Neural cell (in vitro differentiated cells): Measurements from ENCODE around the gene BCL2. TPM values are rescaled to one million over a fixed set of nuclear protein-coding genes. Genes with fewer than 3 reads are reported as not detected.

ENCODE experiments used
- H2AFZ ChIP-seq: fragments of 200-600, 300-800 bp; sonication (generic), shearing (Covaris generic); 2 replicates; pipeline ENCODE4 v1.6.0; 2014; ENCODE audit warnings: low read depth, mild to moderate bottlenecking, antibody characterized with exemption, low read length, moderate library complexity
- H3F3A ChIP-seq: fragments of 200-600 bp; shearing (Covaris generic); 2 replicates; pipeline ENCODE4 v1.6.1; 2016; ENCODE audit warnings: mild to moderate bottlenecking, moderate library complexity, mixed read lengths, antibody characterized with exemption, low read length; ENCODE audit not compliant: insufficient read depth, poor library complexity, severe bottlenecking
- H3K27ac ChIP-seq: fragments of 200-600, 300-800 bp; sonication (generic), shearing (Covaris generic); 2 replicates; pipeline ENCODE4 v1.5.1; 2014; ENCODE audit warnings: mild to moderate bottlenecking, low read length, moderate library complexity
- H3K27me3 ChIP-seq: fragments of 300-800, 200-600 bp; sonication (generic), shearing (Covaris generic); 2 replicates; pipeline ENCODE4 v1.6.0; 2014; ENCODE audit warnings: mild to moderate bottlenecking, low read depth, low read length, moderate library complexity; ENCODE audit not compliant: insufficient read depth
- H3K36me3 ChIP-seq: fragments of 300-800, 200-600 bp; sonication (generic), shearing (Covaris generic); 2 replicates; pipeline ENCODE4 v1.5.1; 2014; ENCODE audit warnings: mild to moderate bottlenecking, antibody characterized with exemption, low read length, moderate library complexity; ENCODE audit not compliant: insufficient read depth
- H3K4me2 ChIP-seq: fragments of 300-800, 200-600 bp; sonication (generic), shearing (Covaris generic); 2 replicates; pipeline ENCODE4 v1.6.0; 2014; ENCODE audit warnings: mild to moderate bottlenecking, low read length
- H3K4me3 ChIP-seq: fragments of 300-800, 200-600 bp; sonication (generic), shearing (Covaris generic); 2 replicates; pipeline ENCODE4 v1.5.1; 2014; ENCODE audit warnings: mild to moderate bottlenecking, low read length, moderate library complexity
- H3K79me2 ChIP-seq: fragments of 200-600 bp; shearing (Covaris generic); replicated peaks from 2 replicates; pipeline ENCODE4 v1.6.0; 2014; ENCODE audit warnings: mild to moderate bottlenecking, low read length, moderate library complexity; ENCODE audit not compliant: insufficient read depth
- H3K9ac ChIP-seq: fragments of 300-800, 200-600 bp; sonication (generic), shearing (Covaris generic); 2 replicates; pipeline ENCODE4 v1.6.1; 2016; ENCODE audit warnings: mild to moderate bottlenecking, low read length, mixed read lengths
- H3K9me2 ChIP-seq: fragments of 200-600 bp; shearing (Covaris generic); 2 replicates; pipeline ENCODE4 v1.6.1; 2016; ENCODE audit warnings: mild to moderate bottlenecking, low read length, mixed read lengths; ENCODE audit not compliant: insufficient read depth
- H3K9me3 ChIP-seq: fragments of 200-600, 300-800 bp; sonication (generic), shearing (Covaris generic); 2 replicates; pipeline ENCODE4 v1.6.1; 2016; ENCODE audit warnings: mild to moderate bottlenecking, mixed run types, low read length, moderate library complexity, mixed read lengths
- H4K20me1 ChIP-seq: fragments of 200-600 bp; shearing (Covaris generic); 2 replicates; pipeline ENCODE4 v1.6.1; 2016; ENCODE audit warnings: mild to moderate bottlenecking, mixed run types; ENCODE audit not compliant: insufficient read depth
- CTCF ChIP-seq: fragments of 450-650 bp; IDR thresholded peaks from 2 replicates; pipeline ENCODE4 v1.5.1; 2014; ENCODE audit warnings: antibody characterized with exemption, mild to moderate bottlenecking, moderate library complexity; ENCODE audit not compliant: poor library complexity, severe bottlenecking
- EP300 ChIP-seq: fragments of 450-650 bp; conservative IDR thresholded peaks from 2 replicates; pipeline ENCODE4 v1.6.1; 2014; ENCODE audit warnings: antibody characterized with exemption, mild to moderate bottlenecking, moderate library complexity; ENCODE audit not compliant: poor library complexity, severe bottlenecking
- EZH2 ChIP-seq: fragments of 200-600, 300-800 bp; shearing (Covaris generic), sonication (generic); IDR thresholded peaks from 2 replicates; pipeline ENCODE4 v1.6.1; 2014; ENCODE audit warnings: antibody characterized with exemption, low read length, borderline replicate concordance, mild to moderate bottlenecking; ENCODE audit not compliant: insufficient read depth, poor library complexity, severe bottlenecking
- MXI1 ChIP-seq: fragments of 450-650 bp; conservative IDR thresholded peaks from 2 replicates; pipeline ENCODE4 v1.6.1; 2014; ENCODE audit warnings: antibody characterized with exemption, mild to moderate bottlenecking; ENCODE audit not compliant: poor library complexity, severe bottlenecking
- POLR2AphosphoS5 ChIP-seq: IDR thresholded peaks from 2 replicates; pipeline ENCODE4 v1.6.1; 2012
- RAD21 ChIP-seq: fragments of 450-650 bp; conservative IDR thresholded peaks from 2 replicates; pipeline ENCODE4 v1.6.1; 2014; ENCODE audit warnings: antibody characterized with exemption, mild to moderate bottlenecking, moderate library complexity
- REST ChIP-seq: IDR thresholded peaks from 2 replicates; pipeline ENCODE4 v1.6.1; 2012; ENCODE audit warnings: borderline replicate concordance
- SMC3 ChIP-seq: fragments of 450-650 bp; conservative IDR thresholded peaks from 2 replicates; pipeline ENCODE4 v1.6.1; 2014; ENCODE audit warnings: antibody characterized with exemption, mild to moderate bottlenecking, moderate library complexity; ENCODE audit not compliant: poor library complexity
- TAF1 ChIP-seq: IDR thresholded peaks from 2 replicates; pipeline ENCODE4 v1.6.1; 2012; ENCODE audit warnings: low read depth
- polyA plus RNA-seq: library from polyadenylated mRNA; depleted of rRNA; stranded (reverse); fragments of >200 nt; gene quantifications from 2 replicates; pipeline ENCODE4 v1.2.3, GENCODE V29; 2014

BCL2 gene
- polyA plus RNA-seq, 1 donor from 2014 or later = 3.4 TPM

- Histone ChIP-seq H3K9me2 (no peaks in the 10 kb centered on the region), H4K20me1 (no peaks in the 10 kb centered on the region), H3F3A (no peaks in the 10 kb centered on the region), H2AFZ (no peak overlapping the region), H3K4me2 (no peak overlapping the region), H3K27ac (no peak overlapping the region), H3K79me2 (no peaks in the 10 kb centered on the region), H3K36me3 (no peaks in the 10 kb centered on the region), H3K9me3 (no peaks in the 10 kb centered on the region), H3K27me3 (no peaks in the 10 kb centered on the region), H3K9ac (no peak overlapping the region), H3K4me3 (no peak overlapping the region)
- no peak for TF ChIP-seq EZH2
- no peak for TF ChIP-seq SMC3
- TF ChIP-seq TAF1 = no peak
- no peak for TF ChIP-seq MXI1
- no peak for TF ChIP-seq POLR2AphosphoS5
- no peak for TF ChIP-seq REST
Measured at GRCh38 chr18:63147973-63148372, 171.6 kb downstream of the BCL2 start.

GRCh38 chr18:63146828-63147409 is 172.7 kb downstream of the BCL2 start:
- no peaks in the 10 kb centered on the region for H3K9me2 ChIP-seq
- H2AFZ ChIP-seq = no peak overlapping the region
- no peak for TF ChIP-seq SMC3
- TF ChIP-seq RAD21 = no peak
- TF ChIP-seq EP300 = no peak
- TF ChIP-seq REST = no peak
- TF ChIP-seq CTCF = no peak
- no peak for TF ChIP-seq MXI1
- TF ChIP-seq TAF1 = no peak
- no peak for TF ChIP-seq POLR2AphosphoS5
- TF ChIP-seq EZH2 = no peak
- H3K27ac ChIP-seq = no peak overlapping the region
- H3K4me2 ChIP-seq = no peak overlapping the region
- no peaks in the 10 kb centered on the region for H3K9me3 ChIP-seq
- no peaks in the 10 kb centered on the region for H3K27me3 ChIP-seq
- no peaks in the 10 kb centered on the region for H3K79me2 ChIP-seq
- H3F3A ChIP-seq = no peaks in the 10 kb centered on the region
- H3K36me3 ChIP-seq = no peaks in the 10 kb centered on the region
- no peak overlapping the region for H3K9ac ChIP-seq
- H4K20me1 ChIP-seq = no peaks in the 10 kb centered on the region
- H3K4me3 ChIP-seq = no peak overlapping the region
